Vagina (tissue), 2 donors: ENCODE measurements around the gene RNF138. TPM values are rescaled to one million over a fixed set of nuclear protein-coding genes. Genes with fewer than 3 reads are reported as not detected.
A peak's percentile ranks its signal among the peaks of the same experiment; 100 is the strongest.
"Not testable (repeated sequence)": the region's sequence is repeated elsewhere in the genome, so short reads cannot be mapped to it uniquely, and the experiment has no call there.

Experiments
- DNase-seq, 2 donors: peaks; one replicate each; pipeline ENCODE4 v3.0.0-alpha.2; 2017; ENCODE audit errors: extremely low spot score in 2 of 2
- H3K27ac ChIP-seq: fragments of 200-600 bp; sonication (generic); one replicate; pipeline ENCODE4 v1.5.1; 2019
- H3K27me3 ChIP-seq: fragments of 200-600 bp; sonication (generic); one replicate; pipeline ENCODE4 v1.5.1; 2019
- H3K36me3 ChIP-seq, 2 donors: fragments of 200-600 bp; sonication (generic); one replicate each; pipeline ENCODE4 v1.5.1; 2017 to 2019
- H3K4me1 ChIP-seq: fragments of 200-600 bp; sonication (generic); one replicate; pipeline ENCODE4 v1.5.1; 2019
- H3K4me3 ChIP-seq, 2 donors: fragments of 200-600 bp; sonication (generic); 1 replicate in 1 of 2; 2 replicates in 1 of 2; pipeline ENCODE4 v1.5.1; 2016 to 2019
- H3K9me3 ChIP-seq: fragments of 200-600 bp; sonication (generic); one replicate; pipeline ENCODE4 v1.5.1; 2019
- POLR2A ChIP-seq, 2 donors: fragments of 450-650 bp; IDR thresholded peaks; one replicate each; pipeline ENCODE4 v1.6.1; 2017; ENCODE audit warnings: antibody characterized with exemption in 2 of 2, mild to moderate bottlenecking in 2 of 2, moderate library complexity in 2 of 2
- POLR2AphosphoS5 ChIP-seq, 2 donors: sonication (generic); formaldehyde crosslinking; IDR thresholded peaks; one replicate each; pipeline ENCODE4 v1.9.0; 2017; ENCODE audit warnings: antibody characterized with exemption in 2 of 2, mild to moderate bottlenecking in 2 of 2, low read depth in 1 of 2; ENCODE audit not compliant: insufficient read depth in 1 of 2
- intact Hi-C: fragments of 100-400 bp; cut with DNase I; formaldehyde crosslinking; loops from one replicate; pipeline ENCODE4 v1.15.1; 2023
- total RNA-seq: library from RNA; depleted of rRNA; stranded (reverse); fragments of >200 nt; gene quantifications from one replicate; pipeline ENCODE4 v1.2.3, GENCODE V29; 2016
- TF ChIP-seq, protein P1 (sequence below), 3 experiments: fragments of 450-650 bp in 2 of 3; fragments of 200-600 bp in 1 of 3; sonication (generic) in 1 of 3; IDR thresholded peaks; one replicate each; pipeline ENCODE4 v1.5.1; 2017 to 2019; ENCODE audit warnings: antibody characterized with exemption in 3 of 3, mild to moderate bottlenecking in 2 of 3, moderate library complexity in 2 of 3

Gene RNF138
- total RNA-seq, 1 donor from 2014 or later: 15.7 TPM

DNA sequence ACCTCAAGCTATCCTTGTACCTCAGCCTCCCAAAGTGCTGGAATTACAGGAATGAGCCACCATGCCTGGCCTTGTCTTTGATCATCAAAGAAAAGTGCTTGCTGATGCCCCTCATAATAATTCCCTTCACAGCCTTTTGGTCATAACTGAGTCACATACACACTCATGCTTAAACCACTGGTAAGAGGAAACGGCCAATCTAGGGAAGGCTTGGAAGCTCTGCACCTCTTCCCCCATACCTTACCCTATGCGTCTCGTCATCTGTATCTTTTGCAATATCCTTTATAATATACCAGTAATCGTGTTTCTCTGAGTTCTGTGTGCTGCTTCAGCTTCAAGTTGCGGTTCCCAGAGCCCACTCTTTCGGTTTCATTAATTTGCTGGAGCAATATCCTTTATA is 4.8 kb upstream of the RNF138 start:
- H3K4me3 ChIP-seq: no peak overlapping the region
- no peaks in the 10 kb centered on the region for H3K9me3 ChIP-seq
- no peak for TF ChIP-seq POLR2AphosphoS5 (IDR thresholded peaks at IDR 0.05; ENCODE audit: insufficient read depth in 1 of 2, low read depth in 1 of 2)
- no peak for TF ChIP-seq POLR2A (IDR thresholded peaks at IDR 0.05)
- TF ChIP-seq, protein P1, sequence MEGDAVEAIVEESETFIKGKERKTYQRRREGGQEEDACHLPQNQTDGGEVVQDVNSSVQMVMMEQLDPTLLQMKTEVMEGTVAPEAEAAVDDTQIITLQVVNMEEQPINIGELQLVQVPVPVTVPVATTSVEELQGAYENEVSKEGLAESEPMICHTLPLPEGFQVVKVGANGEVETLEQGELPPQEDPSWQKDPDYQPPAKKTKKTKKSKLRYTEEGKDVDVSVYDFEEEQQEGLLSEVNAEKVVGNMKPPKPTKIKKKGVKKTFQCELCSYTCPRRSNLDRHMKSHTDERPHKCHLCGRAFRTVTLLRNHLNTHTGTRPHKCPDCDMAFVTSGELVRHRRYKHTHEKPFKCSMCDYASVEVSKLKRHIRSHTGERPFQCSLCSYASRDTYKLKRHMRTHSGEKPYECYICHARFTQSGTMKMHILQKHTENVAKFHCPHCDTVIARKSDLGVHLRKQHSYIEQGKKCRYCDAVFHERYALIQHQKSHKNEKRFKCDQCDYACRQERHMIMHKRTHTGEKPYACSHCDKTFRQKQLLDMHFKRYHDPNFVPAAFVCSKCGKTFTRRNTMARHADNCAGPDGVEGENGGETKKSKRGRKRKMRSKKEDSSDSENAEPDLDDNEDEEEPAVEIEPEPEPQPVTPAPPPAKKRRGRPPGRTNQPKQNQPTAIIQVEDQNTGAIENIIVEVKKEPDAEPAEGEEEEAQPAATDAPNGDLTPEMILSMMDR (IDR thresholded peaks at IDR 0.05): no peak
- no peaks in the 10 kb centered on the region for H3K36me3 ChIP-seq
- intact Hi-C loops: no loop called here
- DNase-seq: no peak
- H3K27ac ChIP-seq: no peak overlapping the region
- no peaks in the 10 kb centered on the region for H3K27me3 ChIP-seq
- peaks cover 18% of the 10 kb centered on the region for H3K4me1 ChIP-seq

DNA sequence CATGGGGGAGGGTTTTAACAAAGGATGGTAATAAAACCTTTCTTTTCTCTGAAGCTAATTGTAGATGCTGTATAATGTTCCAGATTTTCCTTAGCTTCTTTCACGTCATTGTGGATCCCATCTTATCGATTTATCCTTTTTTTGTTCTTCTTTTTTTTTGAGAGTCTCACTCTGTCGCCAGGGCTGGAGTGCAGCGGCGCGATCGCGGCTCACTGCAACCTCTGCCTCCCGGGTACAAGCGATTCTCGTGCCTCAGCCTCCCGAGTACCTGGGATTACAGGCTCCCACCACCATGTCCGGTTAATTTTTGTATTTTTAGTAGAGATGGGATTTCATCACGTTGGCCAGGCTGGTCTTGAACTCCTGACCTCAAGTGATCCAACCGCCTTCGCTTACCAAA is 843 bp upstream of the RNF138 start:
- H3K36me3 ChIP-seq, H3K9me3 ChIP-seq, H3K27me3 ChIP-seq, H3K4me3 ChIP-seq, H3K27ac ChIP-seq, DNase-seq: not testable (repeated sequence)
- intact Hi-C loops: loop anchor here (5.0 to 10.0 kb wide), 2 partner anchors 149 to 254 kb away; partner anchors contain the start of gene TRAPPC8
- H3K4me1 ChIP-seq: peaks cover 32% of the 10 kb centered on the region

DNA sequence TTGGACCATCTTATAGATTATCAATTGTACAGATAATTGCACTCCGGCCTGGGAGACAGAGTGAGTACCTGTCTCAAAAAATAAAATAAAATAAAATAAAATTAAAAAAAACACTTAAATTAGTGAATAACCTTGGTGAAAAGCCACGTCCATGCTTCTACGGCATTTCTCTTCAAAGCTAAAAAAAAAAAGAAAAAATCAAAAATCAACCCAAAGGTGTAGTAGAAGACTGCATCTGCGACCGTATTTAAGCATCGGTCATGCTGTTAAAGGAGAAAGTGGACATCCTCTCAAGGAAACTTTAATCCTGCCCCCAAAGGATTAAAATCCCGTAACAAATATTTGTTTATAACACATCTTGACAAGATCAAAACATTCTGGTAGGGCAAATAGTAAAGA is 350 bp upstream of the RNF138 start:
- intact Hi-C loops: loop anchor here (5.0 to 10.0 kb wide), 2 partner anchors 149 to 253 kb away; partner anchors contain the start of gene TRAPPC8
- peaks cover 36% of the 10 kb centered on the region for H3K4me1 ChIP-seq
- no peak for DNase-seq
- no peaks in the 10 kb centered on the region for H3K9me3 ChIP-seq
- TF ChIP-seq POLR2AphosphoS5 (IDR thresholded peaks at IDR 0.05; ENCODE audit: insufficient read depth in 1 of 2, low read depth in 1 of 2): no peak
- TF ChIP-seq, protein P1 (IDR thresholded peaks at IDR 0.05): no peak
- no peak for TF ChIP-seq POLR2A (IDR thresholded peaks at IDR 0.05)
- H3K27ac ChIP-seq: peak overlapping the region; percentile 98
- no peaks in the 10 kb centered on the region for H3K36me3 ChIP-seq
- H3K4me3 ChIP-seq: peak overlapping the region; percentile 58 to 65
- no peaks in the 10 kb centered on the region for H3K27me3 ChIP-seq

GRCh38 chr18:32092422-32093101 is 888 bp downstream of the RNF138 start:
- peaks cover 48% of the 10 kb centered on the region for H3K4me1 ChIP-seq

DNA sequence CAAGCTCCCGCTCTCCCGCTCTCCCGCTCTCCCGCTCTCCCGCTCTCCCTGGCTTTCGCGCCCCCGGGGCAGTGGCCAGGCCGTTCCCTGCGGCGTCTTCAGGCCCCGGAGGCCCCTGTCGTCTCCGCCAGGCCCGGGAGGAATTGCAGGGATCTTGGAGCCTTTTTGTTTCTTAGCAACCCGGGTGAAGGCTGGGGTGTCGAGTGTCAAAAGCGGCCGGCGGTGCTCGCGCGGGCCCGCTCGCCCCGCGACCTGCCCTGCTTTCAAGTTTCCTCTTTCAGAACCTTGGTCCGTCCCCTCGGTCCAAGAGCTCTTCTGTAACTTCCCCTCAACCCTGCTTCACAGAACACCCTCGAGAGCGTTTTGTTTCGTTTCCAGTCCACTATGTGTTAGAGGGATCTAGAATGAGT is 1.4 kb downstream of the RNF138 start:
- peaks cover 54% of the 10 kb centered on the region for H3K4me1 ChIP-seq
- intact Hi-C loops: loop anchor here (5.0 to 10.0 kb wide), 2 partner anchors 151 to 252 kb away; partner anchors contain the start of gene TRAPPC8
- H3K27me3 ChIP-seq: no peaks in the 10 kb centered on the region
- no peak for DNase-seq
- peak overlapping the region; percentile 58 to 65 for H3K4me3 ChIP-seq
- TF ChIP-seq, protein P1 (IDR thresholded peaks at IDR 0.05): no peak
- TF ChIP-seq POLR2AphosphoS5 (IDR thresholded peaks at IDR 0.05; ENCODE audit: insufficient read depth in 1 of 2, low read depth in 1 of 2) (no peak), POLR2A (IDR thresholded peaks at IDR 0.05) (no peak)
- H3K9me3 ChIP-seq: no peaks in the 10 kb centered on the region
- H3K36me3 ChIP-seq: no peaks in the 10 kb centered on the region
- peak overlapping the region; percentile 98 for H3K27ac ChIP-seq

More at GRCh38 chr18:32092422-32093101, 888 bp downstream of the RNF138 start:
- peak in 1 of 2 donors; percentile 34 for TF ChIP-seq POLR2A (IDR thresholded peaks at IDR 0.05)
- TF ChIP-seq POLR2AphosphoS5 (IDR thresholded peaks at IDR 0.05; ENCODE audit: insufficient read depth in 1 of 2, low read depth in 1 of 2): no peak
- H3K36me3 ChIP-seq: no peaks in the 10 kb centered on the region
- peak overlapping the region; percentile 98 for H3K27ac ChIP-seq
- intact Hi-C loops: loop anchor here (5.0 to 10.0 kb wide), 2 partner anchors 150 to 252 kb away; partner anchors contain the start of gene TRAPPC8
- no peaks in the 10 kb centered on the region for H3K9me3 ChIP-seq
- H3K4me3 ChIP-seq: peak overlapping the region; percentile 58 to 65
- peak; percentile 98 to 99 for DNase-seq
- no peaks in the 10 kb centered on the region for H3K27me3 ChIP-seq

DNA sequence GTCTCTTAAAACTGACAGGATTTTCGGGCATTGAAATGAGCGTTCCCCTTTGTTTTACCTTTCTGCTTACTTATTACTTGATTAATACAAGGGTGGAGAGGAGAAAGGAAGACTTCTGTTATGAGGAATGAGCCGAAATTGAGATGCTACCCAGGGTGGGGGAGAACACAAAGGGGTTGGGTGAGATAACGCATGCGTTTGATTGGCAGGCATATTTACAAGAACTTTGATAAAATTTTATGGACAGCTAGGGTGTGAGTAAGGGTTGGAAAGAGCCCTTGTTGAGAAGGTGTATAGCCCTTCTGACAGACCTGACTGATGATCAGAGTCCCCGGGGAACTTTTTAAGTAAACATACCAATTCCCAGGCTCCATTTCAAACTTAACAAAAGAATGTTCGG is 1.8 kb downstream of the RNF138 start:
- intact Hi-C loops: loop anchor here (5.0 to 10.0 kb wide), 2 partner anchors 151 to 251 kb away; partner anchors contain the start of gene TRAPPC8
- Histone ChIP-seq H3K27ac (peak overlapping the region; percentile 98), H3K4me1 (peaks cover 54% of the 10 kb centered on the region), H3K27me3 (no peaks in the 10 kb centered on the region), H3K4me3 (peak overlapping the region; percentile 58 to 65), H3K9me3 (no peaks in the 10 kb centered on the region), H3K36me3 (no peaks in the 10 kb centered on the region)
- no peak for TF ChIP-seq POLR2AphosphoS5 (IDR thresholded peaks at IDR 0.05; ENCODE audit: insufficient read depth in 1 of 2, low read depth in 1 of 2)
- TF ChIP-seq POLR2A (IDR thresholded peaks at IDR 0.05): no peak
- TF ChIP-seq, protein P1 (IDR thresholded peaks at IDR 0.05): no peak
- no peak for DNase-seq
